Suppressor macrophage (primary cell): ENCODE measurements around the gene PRKAR1B.
"Not testable (repeated sequence)": the region's sequence is repeated elsewhere in the genome, so short reads cannot be mapped to it uniquely, and the experiment has no call there.

Experiments
- DNase-seq, 4 experiments: peaks; one replicate each; pipeline ENCODE4 v3.0.0-alpha.2; 2020 to 2022

Gene PRKAR1B

DNA sequence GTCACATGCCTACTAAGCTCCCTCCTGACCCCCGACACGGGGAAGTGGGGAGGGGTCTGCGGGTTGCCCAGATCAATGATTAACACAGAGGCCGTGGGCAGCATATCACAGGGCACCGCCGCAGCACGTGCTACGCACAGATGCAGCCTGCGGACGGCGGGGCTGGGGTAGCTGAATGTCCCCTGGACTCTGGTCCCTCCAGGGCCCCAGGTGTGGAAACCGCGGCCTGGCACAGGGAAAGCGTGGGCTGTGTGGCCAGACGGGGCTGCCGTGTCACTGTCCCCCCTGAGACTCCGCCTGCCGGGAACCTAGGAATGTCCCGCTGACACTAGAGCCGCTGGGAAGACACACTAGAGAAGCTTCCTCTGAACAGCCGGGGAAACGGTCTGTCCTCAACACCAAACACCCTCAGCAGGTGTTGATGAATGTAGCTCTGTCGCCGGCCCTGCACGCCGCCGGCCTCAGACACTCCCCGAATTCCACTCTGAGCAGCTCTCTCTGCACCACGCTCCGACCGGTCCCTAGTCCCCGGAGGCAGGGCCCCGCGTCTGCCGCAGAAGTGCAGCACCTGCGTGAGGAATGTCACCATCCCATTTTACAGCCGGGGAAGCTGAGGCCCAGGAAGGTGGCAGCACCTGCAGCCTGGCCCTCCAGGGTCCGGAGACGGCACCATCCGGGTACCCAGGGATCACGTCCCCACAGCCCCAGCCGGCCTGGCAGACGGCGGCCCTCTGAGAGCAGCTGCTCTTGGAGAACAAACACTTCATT is 174.0 kb downstream of the PRKAR1B start:
- DNase-seq, result no peak

DNA sequence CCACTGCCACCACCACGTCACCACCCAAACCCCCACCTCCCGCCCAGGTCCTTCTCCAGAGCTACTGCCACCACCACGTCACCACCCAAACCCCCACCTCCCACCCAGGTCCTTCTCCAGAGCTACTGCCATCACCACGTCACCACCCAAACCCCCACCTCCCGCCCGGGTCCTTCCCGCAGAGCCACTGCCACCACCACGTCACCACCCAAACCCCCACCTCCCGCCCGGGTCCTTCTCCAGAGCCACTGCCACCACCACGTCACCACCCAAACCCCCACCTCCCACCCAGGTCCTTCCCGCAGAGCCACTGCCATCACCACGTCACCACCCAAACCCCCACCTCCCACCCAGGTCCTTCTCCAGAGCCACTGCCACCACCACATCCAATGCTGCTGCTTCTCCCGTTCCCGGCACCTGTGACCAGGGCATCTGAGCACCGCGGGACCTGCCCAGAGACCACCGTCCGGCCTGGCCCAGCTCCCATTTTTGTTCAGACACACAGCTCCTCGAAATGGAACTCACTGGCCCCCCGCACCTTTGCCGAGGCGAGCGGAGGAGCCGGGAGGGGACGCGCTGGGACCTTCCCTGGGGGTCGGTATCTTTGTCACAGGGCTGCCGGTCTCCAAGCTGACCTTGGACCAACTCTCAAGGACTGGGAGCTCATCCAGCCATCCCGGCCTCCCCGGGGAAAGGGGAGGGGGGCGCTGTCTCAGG is 174.8 kb downstream of the PRKAR1B start:
- DNase-seq, result not testable (repeated sequence)

DNA sequence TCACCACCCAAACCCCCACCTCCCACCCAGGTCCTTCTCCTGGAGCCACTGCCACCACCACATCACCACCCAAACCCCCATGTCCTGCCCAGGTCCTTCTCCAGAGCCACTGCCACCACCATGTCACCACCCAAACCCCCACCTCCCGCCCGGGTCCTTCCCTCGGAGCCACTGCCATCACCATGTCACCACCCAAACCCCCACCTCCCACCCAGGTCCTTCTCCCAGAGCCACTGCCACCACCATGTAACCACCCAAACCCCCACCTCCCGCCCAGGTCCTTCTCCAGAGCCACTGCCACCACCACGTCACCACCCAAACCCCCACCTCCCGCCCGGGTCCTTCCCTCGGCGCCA is 175.5 kb downstream of the PRKAR1B start:
- DNase-seq, result not testable (repeated sequence)

DNA sequence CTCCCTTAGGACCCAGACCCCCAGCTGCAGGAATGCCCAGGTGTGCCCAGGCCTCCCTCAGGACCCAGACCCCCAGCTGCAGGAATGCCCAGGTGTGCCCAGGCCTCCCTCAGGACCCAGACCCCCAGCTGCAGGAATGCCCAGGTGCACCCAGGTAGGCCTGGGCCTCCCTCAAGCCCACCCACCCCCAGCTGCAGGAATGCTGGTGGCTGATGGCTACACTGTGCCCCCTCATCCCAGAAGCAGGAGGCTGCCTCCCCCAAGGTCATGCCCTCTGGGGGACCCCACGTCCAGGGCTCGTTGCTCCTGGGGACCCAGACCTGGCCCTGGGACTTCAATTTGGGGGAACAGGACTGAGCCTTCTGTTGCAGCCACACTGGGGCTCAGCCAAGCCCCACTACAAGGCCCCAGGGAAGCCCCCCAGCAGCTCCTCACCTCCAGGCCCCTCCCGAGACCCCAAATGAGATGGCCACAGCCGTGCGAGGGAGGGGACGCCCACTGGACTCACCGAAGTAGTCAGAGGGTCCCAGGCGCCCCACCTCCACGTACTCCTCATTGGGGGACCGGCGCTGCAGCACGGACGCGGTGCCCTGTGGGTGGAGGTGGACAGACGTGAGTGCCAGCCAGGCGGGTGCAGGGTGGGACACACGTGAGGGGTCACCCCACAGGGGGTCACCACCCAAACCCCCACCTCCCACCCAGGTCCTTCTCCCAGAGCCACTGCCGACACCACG is 176.0 kb downstream of the PRKAR1B start:
- DNase-seq, result no peak

DNA sequence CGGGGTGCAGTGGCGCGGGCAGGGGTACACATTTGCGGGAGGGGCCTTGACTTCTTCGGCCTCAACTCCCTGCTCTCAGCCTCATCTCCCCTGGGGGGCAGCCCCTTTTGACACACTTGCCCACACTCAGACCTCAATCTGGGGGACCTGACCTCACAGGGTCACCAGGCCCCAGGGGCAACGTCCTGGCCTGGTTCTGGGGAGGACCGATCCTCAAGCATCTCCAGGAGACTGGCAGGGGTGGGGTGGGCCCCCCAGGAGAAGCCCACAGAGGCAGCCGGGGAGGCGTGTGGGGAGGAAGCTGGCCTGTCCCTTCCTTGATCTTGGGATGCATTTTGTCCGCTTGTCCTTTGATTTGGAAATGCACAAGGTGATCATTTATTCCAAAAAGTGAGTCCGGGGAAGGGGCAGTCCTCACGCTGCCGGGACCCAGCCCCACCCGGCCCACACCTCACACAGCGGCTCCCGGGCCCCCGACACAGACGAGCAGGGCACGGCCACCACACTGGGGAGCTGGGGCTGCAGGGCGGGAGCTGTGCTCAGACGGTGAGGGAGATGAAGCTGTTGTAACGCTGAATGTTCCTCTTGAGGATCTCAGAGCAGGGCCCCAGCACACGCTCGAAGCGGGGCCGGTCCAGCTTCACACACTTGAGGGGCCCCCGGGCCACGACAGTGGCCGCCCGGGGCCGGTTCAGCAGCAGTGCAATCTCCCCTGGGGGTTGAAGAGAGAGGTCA is 177.0 kb downstream of the PRKAR1B start:
- no peak for DNase-seq

DNA sequence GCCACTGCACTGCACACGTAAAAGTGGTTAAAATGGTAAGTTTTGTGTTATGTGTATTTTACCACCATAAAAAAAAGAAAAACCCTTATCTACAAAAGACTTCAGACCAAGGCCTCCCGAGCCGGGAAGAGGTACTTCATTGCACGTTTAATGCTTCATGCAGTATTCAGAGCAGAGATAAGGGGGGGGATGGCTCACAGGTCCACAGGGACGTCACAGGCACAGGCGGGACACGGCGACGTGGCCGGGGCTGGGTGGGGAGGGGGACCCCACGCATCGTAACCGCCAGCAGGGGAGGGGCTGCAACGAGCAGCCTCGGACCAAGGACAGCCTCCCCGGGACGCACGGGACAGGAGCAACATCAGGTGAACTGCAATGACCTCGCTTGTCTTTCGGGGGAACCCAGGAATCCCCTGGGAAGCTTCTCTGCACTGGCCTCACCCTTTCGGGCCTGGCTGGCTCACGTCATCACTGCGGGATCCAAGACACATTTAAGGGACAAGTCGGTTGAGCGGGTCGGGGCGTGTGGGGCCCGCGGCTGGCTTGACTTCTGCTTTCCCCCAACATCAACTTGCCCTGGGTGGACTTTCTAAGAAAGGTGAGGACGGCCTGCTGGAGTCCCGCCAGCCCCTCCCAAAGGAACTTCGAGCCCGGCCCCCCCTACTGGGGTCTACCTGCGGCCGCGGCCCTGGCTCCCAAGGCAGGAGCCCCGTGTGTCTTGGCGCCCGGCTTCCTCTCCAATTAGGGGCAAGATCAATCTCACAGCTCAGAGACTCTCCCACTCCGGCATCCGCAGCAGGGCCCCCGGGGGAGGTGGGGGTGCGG is 177.8 kb downstream of the PRKAR1B start:
- no peak for DNase-seq

DNA sequence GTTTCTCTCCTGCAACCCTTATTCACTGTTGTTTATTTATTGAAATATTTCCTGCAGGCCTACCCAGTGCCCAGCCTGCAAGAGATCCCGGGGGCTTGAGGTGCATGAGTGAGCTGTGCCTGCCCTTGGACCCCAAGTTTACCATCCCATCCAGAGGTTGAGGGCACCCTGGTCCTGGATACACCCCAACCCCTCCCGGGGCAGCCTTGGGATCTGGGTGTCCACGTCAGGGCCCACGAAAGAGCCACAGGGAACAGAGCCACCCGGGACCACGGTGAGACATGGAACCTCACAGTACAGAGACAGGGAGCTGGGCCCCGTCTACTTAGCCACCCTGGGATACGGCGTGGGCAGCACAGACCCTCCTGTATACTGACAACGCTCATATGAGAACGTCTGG is 178.7 kb downstream of the PRKAR1B start:
- DNase-seq, result no peak

DNA sequence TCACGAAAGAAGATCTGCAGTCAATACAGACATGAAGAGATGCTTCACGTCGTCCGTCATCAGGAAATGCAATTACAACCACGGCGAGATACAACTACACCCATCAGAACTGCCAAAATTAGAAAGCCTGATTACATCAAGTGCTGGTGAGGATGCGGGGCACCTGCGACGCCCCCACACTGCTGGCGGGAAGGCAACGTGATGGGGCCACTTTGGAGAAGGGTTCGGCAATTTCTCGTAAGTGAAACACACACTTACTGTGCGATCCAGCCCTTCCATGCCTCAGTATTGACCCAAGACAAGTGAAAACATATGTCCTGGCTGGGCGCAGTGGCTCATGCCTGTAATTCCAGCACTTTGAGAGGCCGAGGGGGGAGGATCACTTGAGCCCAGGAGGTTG is 181.6 kb downstream of the PRKAR1B start:
- DNase-seq, result no peak

DNA sequence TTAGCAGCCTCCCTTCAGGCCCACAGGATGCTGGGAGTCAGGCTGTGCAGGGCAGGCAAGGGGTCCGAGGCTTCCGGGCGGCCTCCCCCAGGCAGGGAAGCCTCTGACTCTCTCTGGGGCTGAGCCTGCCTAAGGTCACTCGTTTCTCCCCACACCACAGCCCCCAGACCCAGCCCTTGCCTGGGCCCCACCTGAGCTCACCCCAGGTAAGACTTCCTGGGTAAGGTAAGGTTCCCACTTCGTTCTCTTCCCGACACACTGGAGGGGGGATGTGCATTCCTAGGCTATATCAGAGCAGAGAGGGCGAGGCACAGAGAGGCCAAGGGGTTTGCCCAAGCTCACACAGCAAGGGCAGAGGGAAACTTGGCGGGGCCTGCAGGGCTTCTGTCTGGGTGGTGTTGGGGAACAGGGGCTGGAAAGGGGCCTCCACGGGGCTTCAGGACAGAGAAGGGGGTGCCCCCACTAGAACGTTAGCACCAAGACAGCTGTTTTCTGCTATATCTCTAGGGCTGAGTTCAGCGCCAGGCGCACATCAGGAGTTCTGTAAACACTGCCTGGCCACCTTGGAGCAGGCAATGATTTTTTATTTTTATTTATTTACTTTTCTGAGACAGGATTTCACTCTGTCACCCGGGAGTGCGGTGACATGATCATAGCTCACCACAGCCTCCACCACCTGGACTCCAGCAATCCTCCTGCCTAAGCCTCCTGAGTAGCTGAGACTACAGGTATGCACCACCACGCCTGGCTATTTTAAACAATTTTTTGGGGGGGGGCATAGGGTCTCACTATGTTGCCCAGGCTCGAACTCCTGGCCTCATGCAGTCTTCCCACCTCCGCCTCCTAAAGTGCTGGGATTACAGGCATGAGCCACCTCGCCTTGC is 182.5 kb downstream of the PRKAR1B start:
- no peak for DNase-seq

DNA sequence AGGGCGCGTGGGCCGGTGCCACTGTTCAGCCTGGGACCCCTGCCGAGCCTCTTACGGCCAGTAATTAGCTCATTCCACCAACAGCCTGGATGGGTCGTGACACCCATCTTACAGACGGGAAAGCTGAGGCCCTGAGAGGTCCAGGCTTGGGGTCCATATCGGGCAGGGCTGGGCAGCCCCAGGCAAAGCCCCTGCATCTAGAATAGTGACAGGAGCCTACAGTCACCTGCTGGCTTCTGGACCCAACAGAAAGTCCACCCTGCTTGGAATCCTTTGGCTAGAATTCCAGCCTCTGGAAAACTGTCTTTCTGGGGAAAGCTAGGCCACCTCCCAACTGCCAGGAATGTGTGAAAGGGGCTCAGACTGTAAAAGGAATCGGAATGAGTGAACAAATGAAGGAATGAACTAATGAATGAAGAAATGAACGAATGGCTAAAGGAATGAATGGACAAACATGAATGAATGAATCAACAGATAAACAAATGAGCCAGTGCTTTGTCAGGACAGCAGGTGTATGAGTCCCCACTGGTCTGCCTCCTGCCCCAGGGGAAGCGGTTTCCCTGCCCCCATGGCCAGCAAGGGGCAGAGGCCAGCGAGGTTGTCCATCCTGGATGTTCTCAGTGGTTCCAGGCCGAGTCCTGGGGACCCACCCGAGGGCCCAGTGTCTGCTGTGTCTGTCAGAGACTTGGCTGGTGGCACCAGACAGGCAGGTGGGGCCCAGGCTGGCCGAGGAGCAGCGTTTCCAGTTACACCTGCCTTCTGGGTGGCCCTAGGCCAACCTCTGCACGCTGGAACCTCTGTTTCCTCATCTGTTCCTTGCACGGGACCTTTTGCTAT is 183.4 kb downstream of the PRKAR1B start:
- no peak for DNase-seq

DNA sequence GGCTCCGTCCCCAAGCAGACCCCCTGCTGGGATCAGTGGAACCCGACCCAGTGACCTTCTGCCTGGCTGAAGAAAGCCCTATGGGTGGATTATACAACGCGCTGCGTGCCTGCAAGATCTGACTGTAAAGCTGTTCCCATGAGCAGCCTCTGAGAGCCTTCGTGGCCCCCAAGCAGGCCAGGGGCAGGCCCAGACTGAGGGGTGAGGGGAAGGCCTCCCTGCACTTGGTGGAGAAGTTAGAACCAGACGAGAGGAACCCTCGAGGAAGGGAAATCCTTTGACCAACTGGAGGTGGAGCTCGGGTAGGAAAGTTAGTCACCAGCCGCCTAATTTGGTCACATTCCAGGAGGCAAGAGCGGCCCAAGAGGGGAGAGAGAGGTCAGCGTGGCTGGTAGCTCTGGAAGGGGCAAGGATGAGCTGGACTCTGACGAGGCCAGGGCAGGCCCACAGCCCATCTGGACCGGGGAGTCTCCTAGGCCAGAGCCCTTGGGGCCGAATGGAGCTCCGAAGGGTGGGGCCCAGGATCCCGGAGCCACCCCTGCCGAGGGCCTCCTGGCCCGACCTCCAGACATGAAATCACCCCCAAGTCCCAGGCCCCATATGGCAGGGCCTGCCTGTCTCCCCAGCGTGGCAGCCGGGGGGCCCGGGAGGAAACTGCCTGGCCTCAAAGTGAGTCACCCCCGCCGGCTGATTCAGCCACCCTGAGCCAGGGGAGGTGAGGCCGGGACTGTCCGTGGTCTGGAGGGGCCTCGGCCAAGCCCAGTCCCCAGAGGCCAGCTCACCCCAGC is 184.2 kb downstream of the PRKAR1B start:
- DNase-seq, result peak; percentile 26 to 61 (median 50)

DNA sequence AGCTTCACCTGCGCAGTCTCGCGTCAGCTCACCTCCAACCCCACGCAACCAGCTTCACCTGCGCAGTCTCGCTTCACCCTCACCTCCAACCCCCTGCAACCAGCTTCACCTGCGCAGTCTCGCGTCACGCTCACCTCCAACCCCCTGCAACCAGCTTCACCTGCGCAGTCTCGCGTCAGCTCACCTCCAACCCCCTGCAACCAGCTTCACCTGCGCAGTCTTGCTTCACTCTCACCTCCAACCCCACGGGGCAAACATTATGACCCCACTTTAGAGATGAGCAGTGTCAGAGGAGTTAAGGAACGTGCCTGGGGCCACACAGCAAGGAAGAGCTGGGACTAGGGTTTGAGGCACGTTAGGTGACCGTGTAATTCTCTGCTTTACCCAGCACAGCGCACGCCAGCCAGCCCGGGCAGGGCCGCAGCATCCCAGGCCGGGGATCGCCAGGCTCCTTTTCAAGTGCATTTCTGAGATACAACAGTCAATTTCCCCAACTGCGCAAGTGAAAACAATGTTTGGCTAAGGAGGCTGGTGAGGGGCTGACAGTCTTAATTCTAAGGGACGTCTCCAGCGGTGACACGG is 184.9 kb downstream of the PRKAR1B start:
- no peak for DNase-seq

DNA sequence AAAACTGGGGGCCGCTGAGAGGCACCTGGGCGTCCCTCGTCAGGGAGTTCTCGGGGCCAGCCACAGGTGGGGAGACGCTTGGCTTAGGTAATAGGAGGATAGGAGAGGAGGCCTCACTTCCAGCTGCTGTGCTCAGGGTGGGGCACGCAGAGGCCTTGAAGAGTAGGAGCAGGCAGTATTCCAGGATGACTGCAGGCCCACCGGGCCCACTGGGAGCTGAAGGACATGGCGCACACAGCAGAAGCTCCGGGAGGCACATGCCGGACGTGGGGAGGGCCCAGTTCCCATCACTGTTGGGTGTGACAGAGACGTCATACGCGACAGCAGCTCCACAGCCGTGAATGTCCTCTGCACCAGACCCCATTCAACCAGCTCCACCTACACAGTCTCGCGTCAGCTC is 185.4 kb downstream of the PRKAR1B start:
- DNase-seq, result no peak

DNA sequence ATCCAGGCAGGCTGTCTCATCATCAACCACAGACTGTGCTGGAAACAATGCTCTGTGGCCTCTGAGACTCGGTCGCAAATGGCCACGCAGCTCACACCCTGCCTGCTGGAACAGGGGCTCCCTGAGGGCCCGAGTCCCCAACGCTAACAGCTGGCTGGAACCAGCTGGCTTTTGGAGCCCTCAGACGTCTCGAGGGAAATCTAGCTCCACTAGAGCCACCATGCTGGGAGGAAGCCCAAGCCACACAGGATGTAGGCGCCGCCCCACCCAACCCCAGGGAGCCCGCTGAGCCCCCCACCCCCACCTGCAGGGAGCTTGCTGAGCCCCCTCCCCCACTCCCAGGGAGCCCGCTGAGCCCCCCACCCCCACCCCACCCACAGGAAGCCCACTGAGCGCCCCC is 186.1 kb downstream of the PRKAR1B start:
- DNase-seq, result no peak

DNA sequence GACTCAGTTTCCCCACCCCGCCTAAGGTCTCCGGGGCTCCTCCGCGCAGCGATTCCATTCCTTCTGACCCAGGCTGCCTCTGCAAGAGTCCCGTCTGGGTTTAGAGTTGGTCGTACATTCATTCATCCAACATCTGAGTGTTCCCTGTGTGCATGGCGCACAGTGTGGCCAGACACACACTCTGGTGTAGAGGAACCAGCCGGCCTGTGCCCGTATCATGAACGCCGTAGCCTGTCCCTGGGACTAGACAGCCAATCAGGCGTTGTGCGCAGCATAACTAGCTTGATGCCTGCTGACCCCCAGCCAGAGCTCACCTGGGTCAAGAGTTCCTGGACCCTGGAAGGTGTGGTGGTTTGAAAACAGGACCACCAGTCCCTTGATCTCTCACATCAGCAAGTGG is 186.5 kb downstream of the PRKAR1B start:
- no peak for DNase-seq

DNA sequence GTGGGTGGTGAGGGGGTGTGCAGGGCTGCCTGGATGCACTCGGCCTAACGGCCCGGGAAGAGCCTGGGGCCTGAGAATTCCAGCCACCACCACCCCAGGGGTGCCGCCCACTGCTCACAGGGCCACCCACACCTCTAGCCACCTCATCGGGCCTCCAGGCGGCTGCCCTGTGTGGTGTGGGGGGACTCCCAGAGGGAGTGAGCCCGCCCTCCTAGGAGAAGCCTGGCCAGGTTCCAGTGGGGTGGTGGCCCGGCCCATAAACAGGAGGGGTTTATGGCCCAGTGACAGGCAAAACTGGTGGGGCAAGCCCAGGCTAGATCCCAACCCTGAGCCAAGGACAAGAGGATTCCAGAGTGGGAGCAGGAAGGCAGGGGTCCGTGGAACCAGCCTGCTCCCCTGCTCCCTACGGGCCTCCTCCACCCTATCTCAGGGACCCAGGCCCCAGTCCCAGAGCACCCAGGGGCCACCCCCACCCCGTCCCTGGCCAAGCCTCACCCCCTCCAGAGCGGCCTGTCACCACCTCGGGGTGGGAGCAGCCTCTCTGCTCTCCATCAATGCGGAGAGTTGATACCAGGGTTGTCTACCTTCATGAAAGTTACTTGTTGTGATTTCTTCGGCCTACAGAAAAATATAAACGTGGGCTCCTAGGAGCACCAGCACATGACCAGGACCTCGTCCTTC is 187.2 kb downstream of the PRKAR1B start:
- DNase-seq, result no peak

DNA sequence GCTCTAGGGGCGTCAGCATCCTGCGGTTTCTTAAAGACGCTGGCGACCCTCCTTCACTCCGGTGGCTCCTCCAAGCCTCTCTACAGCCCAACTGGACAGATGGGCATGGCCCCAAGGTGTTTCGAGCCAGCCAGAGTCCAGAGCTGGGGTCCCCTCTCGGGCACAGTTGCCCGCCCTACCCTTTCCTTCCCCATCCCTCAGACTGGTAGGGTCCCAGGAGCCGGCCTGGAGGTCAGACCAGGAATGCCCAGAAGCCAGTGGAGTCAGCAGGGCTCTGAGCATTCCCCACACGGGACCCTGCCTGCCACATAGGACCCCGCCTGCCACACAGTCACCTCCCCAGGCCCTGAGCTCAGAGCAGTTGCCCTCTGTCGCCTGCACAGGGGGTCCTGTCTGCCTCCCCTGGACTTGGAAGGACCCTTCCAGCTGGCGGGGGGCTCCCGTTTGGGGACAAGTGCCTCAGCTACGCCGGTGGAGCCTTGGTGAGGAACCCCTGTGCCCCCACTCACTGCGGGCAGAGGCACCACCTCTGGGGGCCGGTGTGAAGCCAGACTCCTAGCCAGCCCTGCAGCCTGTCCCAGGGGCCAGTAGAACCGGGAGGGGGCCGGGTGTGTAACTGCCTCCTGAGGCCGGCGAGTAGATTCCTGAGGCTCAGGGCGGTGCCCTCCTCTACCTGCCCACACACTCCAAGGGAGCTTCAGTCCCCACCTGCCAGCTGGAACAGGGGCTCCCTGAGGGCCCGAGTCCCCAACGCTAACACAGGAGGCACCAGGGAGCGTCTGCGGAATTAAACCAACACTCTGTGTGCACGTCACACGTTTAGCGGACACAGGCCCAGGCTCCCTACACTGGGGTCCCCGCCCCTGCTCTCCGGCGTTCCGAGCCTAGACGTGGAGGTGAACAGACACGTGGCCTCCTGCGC is 188.1 kb downstream of the PRKAR1B start:
- DNase-seq, result no peak
